NCI-H82 treated with DMSO at 0.1 percent for 48 hours (cell line): ENCODE results near the gene WHRN.

Experiments
- DNase-seq: peaks from one replicate; lab custom pipeline; 2025; ENCODE audit not compliant: unreplicated experiment; lab: John Stamatoyannopoulos, UW

WHRN gene

DNA sequence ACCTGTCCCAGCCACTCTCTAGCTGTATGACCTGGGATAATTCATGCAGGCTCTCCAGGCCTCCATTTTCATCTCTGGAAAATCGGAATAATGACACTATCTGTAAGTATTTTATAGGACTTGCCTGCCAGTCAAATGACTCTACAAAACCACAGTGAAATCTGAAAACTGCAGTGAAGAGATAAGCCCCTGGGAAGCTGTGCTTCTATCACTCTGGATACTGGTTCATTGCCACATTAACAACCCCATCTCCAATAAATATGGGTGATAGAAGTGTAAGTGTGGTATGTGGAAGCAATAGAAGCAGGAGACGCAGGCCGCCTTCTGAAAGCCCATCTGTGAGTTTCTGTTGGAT, 31.8 kb downstream of the WHRN start:
- no peak for DNase-seq

DNA sequence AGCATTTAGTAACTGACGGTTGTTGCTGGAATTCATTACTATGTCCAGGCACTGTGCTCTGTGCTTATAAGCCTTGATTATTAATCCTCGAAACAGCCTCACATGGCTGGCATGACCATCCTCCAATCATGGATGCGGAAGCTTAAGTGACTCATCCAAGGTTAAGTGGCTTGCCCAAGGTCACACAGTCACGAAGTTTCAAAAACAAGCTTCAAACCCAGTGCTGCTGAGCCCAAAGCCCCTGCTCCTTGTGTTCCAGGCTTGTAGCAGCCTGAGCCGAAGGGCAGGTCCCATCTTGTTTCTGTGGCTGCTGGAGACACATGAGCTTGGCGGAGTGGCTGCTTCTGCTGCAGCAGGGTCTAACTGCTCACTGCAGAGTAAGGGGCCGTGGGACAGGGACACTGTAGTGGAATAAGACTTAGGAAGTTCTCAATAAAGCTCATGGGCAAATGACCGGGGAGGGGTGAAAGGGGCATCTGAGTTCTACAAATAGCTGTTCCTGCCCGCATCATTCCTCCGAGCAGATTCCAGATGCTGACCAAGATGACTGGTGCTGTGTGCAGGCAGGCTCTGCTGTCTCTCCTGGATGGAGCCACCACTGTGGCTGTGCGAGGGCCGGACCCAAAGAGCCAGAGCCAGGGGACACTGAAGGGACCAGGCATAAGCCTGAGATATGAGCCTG, 32.4 kb downstream of the WHRN start:
- no peak for DNase-seq

DNA sequence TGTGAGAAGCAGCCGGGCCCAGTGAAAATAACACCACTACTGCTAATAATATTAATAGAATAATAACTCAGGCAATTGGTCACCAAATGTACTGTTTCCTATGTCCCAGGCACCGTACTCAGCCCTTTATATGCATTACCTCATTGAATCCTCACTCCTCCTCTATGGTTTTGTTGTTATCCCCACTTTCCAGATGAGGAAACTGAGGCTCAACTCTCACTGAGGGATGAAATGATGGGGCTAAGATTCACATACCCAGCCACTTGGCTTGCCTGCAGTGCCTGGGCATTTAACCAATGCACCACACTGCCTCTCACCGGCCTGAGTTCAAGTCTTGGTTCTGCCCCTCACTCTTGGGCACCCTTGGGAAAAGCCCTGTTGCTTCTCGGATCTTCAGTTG, 34.1 kb downstream of the WHRN start:
- DNase-seq = no peak

DNA sequence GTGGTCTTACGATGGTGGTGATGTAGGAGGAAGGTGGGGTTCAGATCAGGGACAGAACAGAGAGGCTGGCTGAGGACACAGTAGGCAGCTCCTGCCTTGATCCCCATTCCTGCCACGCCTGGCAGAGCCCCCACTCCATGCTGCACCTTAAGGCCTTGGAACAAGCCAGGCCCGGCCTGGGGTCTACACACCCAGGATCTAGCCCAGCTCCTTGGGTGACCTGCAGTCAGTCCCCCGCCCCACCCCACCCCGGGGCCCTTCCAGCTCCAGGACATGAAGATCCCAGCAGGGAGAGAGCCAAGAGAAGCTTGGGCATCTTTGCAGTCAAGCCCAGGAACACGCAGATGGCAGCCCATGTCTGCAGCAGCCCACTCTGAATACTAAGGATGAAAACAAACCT, 34.7 kb downstream of the WHRN start:
- DNase-seq = no peak

DNA sequence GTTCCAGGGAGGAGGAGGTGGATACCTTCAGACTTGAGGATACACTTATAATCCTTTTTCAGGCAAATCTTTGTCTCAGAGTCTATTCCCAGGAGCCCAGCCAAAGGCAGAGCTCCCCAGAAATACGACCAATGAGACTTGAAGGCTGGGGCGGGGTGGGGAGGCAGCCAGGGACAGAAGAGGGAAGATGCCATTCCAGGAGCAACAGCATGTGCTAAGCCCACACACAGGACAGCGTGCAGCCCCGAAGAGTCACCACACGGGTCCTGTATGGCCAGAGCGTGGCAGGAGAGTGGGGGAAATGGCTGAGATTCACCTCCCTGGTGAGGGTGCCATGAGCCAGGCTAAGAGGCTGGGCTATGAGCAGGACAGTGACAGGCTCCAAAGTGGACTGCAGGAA, 35.2 kb downstream of the WHRN start:
- DNase-seq = no peak

DNA sequence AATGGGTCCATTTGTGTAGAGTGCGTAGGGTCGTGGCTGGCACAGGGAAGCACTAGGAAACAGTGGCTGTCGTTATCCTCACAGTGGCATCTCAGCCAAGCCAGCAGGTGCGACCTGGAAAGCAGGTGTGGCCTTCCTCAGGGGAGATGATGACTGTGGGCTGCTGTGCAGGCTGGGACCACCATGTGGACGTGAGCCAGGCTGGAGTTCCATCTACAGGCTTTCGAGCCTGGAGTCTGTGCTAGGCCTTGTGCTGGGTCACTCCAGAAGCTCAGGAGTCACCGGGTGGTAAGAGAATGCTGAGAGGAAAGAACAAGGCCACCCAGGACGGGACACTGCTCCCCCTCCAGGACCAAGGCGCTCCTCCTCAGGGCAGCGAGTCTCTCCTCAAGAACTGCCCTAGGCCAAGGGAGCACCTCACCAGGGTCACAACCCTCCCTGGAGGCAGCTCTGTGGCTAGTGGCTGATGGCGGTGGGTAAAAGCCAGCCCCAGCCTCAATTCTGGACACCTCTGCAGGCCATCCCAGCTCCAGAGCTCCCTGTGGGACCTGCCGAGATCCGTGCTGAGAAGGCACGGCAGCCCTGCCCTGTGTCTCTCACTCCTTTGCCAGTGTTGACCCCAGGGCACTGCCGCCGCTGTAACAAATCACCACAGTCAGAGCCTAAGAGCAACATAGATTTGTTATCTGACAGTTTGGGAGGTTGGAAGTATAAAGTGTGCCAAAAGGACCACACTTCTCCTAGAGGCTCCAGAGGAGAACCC, 36.0 kb downstream of the WHRN start:
- no peak for DNase-seq

DNA sequence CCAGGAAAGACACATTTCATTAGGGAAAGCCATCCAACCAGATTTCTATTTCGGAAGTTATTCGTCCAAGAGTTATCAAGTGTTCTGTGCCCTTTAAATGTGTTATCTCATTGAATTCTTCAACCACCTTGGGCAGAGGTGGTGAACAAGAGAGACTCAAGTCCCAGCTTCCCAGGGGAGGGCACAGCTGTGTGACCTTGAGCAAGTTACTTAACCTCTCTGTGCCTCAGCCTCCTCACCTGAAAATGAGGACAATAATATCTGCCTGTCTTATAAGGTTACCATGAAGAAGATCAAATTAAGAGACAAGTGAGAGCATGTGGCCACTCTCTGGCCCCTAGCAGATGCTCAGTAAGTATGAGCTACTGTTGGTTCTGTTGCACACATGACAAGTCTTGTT, 37.4 kb downstream of the WHRN start:
- DNase-seq = no peak

DNA sequence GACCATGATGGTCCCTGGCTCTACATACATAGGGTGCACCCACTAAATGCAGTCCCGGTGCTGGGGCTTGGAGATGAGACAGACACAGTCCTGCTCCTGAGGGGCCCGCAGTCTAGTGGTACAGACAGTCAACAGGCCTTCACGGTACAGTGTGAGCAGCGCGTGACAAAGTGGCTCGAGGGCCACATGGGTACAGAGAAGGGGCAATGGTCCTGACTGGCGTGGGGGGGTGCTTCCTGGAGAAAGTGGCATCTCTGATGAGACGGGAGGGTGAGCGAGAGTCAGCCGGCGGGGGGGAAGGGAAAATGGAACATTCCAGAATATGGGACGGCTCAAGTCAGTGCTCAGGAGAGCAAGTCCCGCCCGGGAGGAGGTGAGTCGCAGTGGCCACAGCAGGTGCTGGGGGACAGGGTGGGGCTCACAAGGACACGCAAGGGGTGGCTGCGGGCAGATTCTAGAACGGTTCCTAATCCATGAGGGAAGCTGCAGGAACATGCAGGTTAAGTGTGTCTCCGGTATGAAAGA, 38.0 kb downstream of the WHRN start:
- DNase-seq = no peak

DNA sequence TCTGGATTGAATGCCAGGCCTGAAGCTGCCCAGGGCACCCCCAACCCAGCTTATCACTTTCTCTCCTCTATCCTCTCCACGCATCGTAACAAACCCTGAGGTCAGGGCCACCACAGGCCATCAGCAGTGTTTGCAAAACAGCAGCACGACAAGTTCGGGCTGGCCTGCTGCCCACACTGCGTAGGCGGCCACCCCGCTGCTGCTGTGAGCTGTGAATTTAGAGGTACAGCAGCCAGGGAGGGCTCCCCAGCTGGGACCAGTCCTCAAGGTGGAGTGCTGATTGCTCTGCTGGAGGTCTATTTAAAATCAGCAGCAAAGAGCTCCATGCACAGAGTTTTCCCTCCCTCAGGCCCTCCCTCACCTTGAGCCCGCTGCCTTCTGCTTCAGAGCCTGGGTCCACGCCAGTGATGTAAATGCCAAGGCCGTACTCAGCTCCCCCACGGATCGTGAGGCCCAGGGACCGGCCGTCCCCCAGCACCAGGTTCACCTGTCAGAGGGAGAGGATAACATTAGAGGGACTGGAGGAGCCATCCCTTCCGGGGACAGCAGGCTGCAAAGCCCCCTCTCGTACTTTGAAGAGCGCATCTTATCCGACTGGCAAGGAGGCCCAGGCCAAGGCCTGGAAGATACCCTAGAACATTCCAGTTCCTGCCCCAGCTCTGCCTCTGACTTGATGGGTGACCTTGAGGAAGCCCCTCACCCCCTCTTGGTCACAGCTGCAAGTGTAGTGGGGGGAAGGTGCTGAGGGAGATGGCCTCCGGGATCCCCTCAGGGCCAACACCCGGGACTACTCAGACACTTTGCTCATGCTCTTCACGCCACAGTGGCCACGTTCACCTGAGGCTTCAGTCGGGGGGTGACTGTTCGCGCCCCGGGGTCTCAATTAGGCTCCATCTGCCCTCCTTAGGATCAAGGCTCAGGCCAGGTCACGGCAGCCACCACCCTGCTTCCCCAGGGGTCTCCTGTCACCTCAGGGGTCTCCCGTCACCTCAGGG, 39.1 kb downstream of the WHRN start:
- DNase-seq = no peak

DNA sequence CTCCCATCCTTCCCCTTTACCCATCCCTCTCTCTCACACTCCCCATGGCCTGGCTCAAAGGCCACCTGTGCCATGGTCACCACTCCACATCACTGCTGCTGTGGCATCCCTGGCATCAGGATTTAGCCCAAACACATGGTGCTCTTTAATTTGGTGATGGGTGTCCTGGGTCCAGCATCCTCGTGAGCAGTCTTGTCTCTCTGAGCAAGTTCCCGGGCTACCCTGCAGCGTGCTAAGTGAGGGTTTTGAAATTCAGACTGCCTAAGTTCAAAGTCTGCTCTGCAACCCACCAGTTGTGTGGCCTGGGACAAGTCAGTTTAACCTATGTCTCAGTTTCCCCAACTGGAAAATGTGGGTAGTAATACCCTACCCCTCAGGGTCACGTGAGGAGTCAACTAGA, 39.9 kb downstream of the WHRN start:
- no peak for DNase-seq

DNA sequence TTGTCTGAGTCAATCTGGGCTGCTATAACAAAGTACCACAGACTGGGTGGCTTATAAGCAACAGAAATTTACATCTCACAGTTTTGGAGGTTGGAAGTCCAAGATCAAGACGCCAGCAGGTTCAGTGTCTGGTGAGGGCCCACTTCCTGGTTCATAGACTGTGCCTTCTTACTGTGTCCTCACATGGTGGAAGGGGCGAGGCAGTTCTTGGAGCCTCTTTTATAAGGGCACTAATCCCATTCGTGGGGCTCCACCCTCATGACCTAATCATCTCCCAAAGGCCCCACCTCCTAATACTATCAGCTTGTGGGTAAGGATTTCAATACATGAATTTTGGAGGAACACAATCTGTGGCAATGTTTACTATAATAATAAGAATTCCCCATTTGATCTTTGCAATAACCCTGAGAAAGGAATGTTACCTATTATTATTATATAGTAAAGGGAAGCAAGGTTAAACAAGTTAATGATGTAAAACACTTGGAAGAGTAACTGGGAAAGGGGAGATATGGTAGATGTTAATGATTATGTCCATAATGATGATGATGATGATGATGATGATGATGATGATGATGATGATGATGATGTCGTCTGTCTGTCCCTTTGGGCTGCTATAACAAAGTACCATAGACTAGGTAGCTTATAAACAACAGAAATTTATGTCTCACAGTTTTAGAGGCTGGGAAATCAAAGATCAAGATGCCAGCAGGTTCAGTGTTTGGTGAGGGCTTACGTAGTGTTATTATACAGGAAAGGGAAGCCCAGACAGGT, 40.8 kb downstream of the WHRN start:
- DNase-seq = no peak

DNA sequence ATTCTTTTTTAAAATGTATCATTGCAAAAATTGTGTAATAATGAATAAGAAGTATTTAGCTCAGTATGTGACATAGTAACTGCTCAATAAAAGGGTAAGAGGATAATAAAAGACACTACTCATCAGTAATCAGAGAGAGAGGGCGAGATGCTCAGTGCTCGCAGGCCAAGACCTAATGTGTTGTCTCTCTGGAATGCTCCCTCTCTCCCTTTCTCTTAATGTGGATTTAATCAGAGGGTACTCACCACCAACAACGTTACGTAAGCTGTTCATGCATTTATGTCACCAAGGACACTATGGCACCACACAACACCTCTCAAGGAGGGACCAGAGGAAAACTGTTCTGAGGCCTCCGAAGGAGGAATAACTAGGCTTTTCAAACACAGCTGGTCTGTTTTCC, 42.5 kb downstream of the WHRN start:
- no peak for DNase-seq

DNA sequence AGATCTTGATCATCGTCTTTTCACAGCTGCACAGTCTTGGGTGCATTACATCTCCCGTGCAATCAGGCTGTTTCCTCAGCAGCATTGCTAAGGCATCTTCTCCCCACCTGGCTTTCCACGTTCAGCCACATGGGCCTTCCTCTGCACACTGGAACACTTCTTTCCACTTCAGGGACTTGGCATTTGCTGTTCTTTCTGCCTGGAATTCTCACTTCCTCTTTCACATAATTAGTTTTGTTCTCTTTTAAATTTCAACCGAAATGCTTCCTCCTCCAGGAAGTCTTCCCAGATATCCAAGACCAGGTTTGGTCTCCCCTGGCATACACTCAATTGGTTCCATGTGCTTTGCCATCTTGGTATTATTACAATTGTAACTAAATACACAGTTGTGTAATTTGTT, 43.8 kb downstream of the WHRN start:
- DNase-seq = no peak

DNA sequence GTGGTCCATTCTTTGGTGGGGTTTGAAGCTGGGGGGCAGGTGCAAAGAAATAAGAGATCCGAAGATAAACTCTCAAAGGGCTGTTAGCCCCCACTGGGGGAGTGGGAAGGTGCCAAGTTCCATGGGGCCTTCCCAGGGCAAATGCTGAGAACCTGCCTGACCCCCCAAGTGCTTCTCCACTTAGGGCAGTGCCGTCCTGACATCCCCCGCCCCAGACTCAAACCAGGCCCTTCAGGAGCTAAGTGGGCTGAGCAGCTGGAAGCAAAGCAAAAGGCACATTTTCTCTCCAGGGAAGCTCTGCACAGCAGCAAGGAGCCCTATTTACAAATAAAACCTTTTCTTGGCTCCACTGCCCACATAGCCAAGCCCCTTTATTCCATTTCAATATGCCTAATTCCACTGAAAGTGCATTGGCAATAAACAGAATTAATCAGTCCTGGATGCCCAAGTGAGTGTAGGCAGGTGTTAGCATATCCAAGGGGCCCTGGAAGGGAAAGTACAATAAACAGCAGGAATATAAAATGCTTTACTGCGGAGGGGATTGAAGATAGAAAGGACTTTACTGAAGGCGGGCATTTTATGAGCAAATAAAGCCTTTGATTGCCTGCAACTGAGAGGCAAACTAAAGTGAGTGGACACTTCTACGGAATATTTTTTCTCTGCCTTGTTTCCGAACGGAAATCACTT, 44.6 kb downstream of the WHRN start:
- no peak for DNase-seq

DNA sequence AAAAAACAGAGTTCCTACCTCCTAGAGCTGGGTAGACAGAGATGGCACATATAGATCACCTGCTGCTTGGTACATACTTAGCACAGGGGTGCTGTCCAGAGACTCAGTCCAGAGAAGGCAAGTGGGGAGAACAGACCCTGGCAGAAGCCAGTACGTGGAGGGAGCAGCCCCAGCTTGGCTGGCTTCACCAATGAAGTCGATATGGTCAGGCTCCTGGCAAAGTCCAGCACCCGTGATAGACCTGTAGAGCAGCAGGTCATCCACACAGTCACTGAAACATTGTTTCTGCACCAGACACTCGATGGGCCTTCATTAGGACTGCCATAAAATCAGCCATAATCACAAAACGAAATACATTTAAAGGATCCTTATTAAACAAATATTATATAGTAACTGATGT, 45.8 kb downstream of the WHRN start:
- no peak for DNase-seq

DNA sequence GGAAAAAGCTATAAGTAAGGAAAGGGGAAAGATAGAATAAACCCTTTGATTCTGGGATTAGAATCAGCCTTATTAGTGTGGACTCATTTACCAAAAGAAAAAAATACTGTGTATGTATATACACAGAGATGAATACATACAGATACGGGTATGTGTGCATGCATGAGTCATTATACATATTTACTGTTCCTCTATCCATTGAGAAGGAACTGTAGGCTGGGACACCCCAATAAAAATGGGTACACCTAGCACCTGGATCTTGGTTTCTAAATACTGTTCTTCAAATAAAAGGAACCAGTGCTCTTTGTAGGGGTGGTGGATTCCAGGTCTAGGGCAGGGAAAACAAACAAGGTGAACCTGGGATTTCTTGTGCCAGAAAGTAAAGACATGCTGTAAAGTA, 48.3 kb downstream of the WHRN start:
- DNase-seq = no peak

DNA sequence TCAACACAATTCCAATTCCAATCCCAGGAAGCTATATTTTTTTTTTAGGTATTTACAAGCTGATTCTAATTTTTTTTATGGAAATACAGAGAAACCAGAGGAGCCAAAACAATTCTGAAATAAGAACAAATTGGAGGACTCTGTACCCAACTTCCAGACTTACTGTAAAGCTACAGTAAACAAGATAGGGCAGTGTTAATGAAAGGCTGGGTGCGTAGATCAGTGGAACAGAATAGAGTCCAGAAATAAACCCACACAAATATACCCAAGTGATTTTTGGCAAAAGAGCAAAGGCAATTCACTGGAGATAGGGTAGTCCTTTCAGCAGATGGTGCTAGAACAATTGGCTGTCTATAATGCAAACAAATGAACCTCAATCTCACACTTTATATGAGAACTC, 50.6 kb downstream of the WHRN start:
- no peak for DNase-seq

DNA sequence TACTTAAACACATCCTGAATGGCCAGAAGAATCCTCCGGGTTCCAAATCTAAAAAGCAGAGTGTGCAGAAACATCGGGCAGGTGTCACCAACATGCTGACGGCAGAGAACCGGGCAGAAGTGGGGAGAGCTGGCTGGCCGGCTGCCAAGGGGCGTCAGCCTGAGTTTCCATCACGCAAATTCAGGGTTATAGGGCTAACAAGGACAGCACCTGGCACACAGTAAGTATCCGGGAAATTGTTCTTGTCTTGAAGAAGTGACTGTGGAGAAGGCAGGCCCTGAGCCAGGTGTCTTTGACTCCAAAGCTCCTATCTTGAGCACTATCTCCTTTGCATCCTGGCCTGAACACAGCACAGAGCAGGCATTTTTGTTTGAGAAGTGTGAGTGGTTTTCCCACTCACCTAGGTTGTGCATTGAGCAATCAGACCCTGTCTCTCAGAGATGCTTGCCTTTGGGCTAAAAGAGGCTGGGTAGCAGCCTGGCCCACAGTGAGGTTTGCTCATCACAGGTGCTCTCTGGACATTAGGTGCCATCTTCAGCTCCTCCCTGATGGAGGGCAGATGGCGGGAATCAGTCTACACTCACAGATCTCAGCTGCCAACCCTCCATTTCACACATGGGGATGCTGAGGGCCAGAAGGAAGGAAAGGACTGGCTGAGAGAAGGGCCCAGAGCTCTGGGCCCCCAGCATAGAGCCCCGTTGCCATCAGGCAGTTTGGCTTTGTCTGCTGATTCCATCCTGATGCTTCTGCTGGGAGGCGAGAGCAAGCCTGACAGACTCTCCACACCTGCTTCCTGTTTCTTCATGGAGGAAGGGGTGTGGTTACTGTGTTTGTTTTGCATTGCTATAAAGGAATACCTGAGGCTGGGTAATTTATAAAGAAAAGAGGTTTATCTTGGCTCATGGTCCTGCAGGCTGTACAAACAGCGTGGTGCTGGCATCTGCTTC, 52.8 kb downstream of the WHRN start:
- DNase-seq = no peak

DNA sequence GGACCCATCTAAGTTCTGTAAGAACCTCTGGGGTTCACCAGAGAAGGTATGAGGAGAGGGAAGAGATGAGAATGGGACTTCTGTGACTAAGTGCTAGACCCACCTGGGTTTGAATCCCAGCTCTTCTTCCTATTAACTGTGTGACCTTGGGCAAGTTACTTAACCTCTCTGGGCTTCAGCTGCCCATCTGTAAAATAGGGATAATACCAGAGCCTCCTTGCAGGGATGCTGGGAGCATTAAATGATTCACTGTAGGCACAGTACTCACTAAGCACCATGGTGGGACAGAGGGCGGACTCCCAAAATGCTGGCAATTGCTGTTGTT, 53.6 kb downstream of the WHRN start:
- DNase-seq = no peak
